Kidney epithelial cell (primary cell): ENCODE measurements around the gene ARL14EPL. TPM values are rescaled to one million over a fixed set of nuclear protein-coding genes. Genes with fewer than 3 reads are reported as not detected.

Experiments used
- DNase-seq: peaks from one replicate; pipeline ENCODE4 v3.0.0-alpha.2; 2010; ENCODE audit warnings: low read depth
- H3K27me3 ChIP-seq: 2 replicates; pipeline ENCODE4 v1.6.0; 2011; ENCODE audit warnings: low read length; ENCODE audit not compliant: control insufficient read depth, insufficient read depth
- H3K36me3 ChIP-seq: 2 replicates; pipeline ENCODE4 v1.5.1; 2011; ENCODE audit warnings: low read length; ENCODE audit not compliant: control insufficient read depth, insufficient read depth
- H3K4me3 ChIP-seq: 2 replicates; pipeline ENCODE4 v1.5.1; 2011; ENCODE audit warnings: low read depth, mild to moderate bottlenecking, control low read depth, low read length
- CTCF ChIP-seq: IDR thresholded peaks from 2 replicates; pipeline ENCODE4 v1.5.1; 2011; ENCODE audit warnings: mild to moderate bottlenecking, moderate library complexity, low read length, control low read depth, inconsistent platforms; ENCODE audit not compliant: insufficient read depth, poor library complexity, severe bottlenecking
- total RNA-seq: library from RNA; depleted of rRNA; stranded (reverse); fragments of >200 nt; gene quantifications from 2 replicates; pipeline ENCODE4 v1.2.3, GENCODE V29; 2015

Gene ARL14EPL
- not detected in 2 replicates for total RNA-seq

- DNase-seq = peak; percentile 82
- Histone ChIP-seq H3K27me3 (no peaks in the 10 kb centered on the region), H3K4me3 (no peak within 1 kb of the TSS), H3K36me3 (no peaks in the 10 kb centered on the region)
- TF ChIP-seq CTCF = no peak
Observed at GRCh38 chr5:116032094-116032517, at the start of gene ARL14EPL. Gene ARL14EPL (plus strand): TSS chr5:116032472. CDS start chr5:116051466, 18,994 bp downstream.

GRCh38 chr5:115983519-115983918 lies 48.8 kb upstream of the ARL14EPL start:
- no peaks in the 10 kb centered on the region for H3K27me3 ChIP-seq
- TF ChIP-seq CTCF = no peak
- no peaks in the 10 kb centered on the region for H3K36me3 ChIP-seq
- no peak overlapping the region for H3K4me3 ChIP-seq
- no peak for DNase-seq

GRCh38 chr5:115985802-115986757 lies 46.2 kb upstream of the ARL14EPL start:
- Histone ChIP-seq H3K36me3 (no peaks in the 10 kb centered on the region), H3K4me3 (no peak overlapping the region), H3K27me3 (no peaks in the 10 kb centered on the region)
- no peak for TF ChIP-seq CTCF
- no peak for DNase-seq

- Histone ChIP-seq H3K36me3 (no peaks in the 10 kb centered on the region), H3K27me3 (no peaks in the 10 kb centered on the region), H3K4me3 (no peak overlapping the region)
- no peak for DNase-seq
- TF ChIP-seq CTCF = no peak
Observed at GRCh38 chr5:115988002-115988401, 44.3 kb upstream of the ARL14EPL start.

GRCh38 chr5:115992848-115993350 lies 39.4 kb upstream of the ARL14EPL start:
- Histone ChIP-seq H3K27me3 (no peaks in the 10 kb centered on the region), H3K36me3 (no peaks in the 10 kb centered on the region), H3K4me3 (no peak overlapping the region)
- DNase-seq = no peak
- no peak for TF ChIP-seq CTCF
